ENCODE measurements around the gene CRYZL1.
"Not testable (repeated sequence)": the region's sequence is repeated elsewhere in the genome, so short reads cannot be mapped to it uniquely, and the experiment has no call there.

DNA sequence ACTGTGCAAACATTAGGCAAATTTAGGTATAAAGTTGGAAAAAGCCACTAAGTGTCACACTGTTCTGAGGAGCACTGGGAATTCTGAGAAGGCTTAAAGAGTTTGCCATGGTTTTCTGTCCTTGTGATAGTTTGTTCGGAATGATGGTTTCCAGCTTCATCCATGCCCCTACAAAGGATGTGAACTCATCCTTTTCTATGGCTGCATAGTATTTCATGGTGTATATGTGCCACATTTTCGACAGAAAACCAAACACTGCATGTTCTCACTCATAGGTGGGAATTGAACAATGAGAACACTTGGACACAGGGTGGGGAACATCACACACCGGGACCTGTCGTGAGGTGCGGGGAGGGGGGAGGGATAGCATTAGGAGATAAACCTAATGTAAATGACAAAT is 35.1 kb upstream of the CRYZL1 start:
- TF ChIP-seq CTCF (IDR thresholded peaks at IDR 0.05 in 8 of 11, conservative IDR thresholded peaks at IDR 0.05 in 3 of 11); POLR2AphosphoS5 (IDR thresholded peaks at IDR 0.05); POLR2A (IDR thresholded peaks at IDR 0.05): not testable (repeated sequence)

All from spleen (tissue), 7 donors.